PC-3 (cell line): ENCODE data around the gene EED. TPM values are rescaled to one million over a fixed set of nuclear protein-coding genes. Genes with fewer than 3 reads are reported as not detected.

Experiments
- ATAC-seq: fragments of 200-7000 bp; cut with Tn5 transposase; 2 replicates; pipeline ENCODE4 v1.9.1; 2020; ENCODE audit warnings: mild to moderate bottlenecking, moderate library complexity
- Bru-seq: library from RNA; stranded (reverse); fragments of 400-500 nt; gene quantifications from one replicate; lab custom pipeline; 2021; lab: Mats Ljungman, UMichigan
- BruChase-seq, 2 experiments: library from RNA; stranded (reverse); fragments of 400-500 nt; gene quantifications; one replicate each; lab custom pipeline; 2021; lab: Mats Ljungman, UMichigan
- BruUV-seq: library from RNA; stranded (reverse); fragments of 400-500 nt; replicated peaks from 2 replicates; lab custom pipeline; 2021; lab: Mats Ljungman, UMichigan
- CTCF ChIA-PET: fragments of 300-600 bp; sonication (Branson Sonifier 250); formaldehyde crosslinking; loops from one replicate; lab custom pipeline; 2022; ENCODE audit warnings: antibody characterized with exemption; lab: Charles Lee
- POLR2A ChIA-PET: fragments of 300-600 bp; sonication (Branson Sonifier 250); formaldehyde crosslinking; loops from one replicate; lab custom pipeline; 2022; ENCODE audit warnings: antibody characterized with exemption; ENCODE audit not compliant: unreplicated experiment; lab: Charles Lee
- DNase-seq: peaks from one replicate; pipeline ENCODE4 v3.0.0-alpha.2; 2015
- H2AFZ ChIP-seq: fragments of 300-600 bp; sonication (generic); 2 replicates; pipeline ENCODE4 v1.6.0; 2016; ENCODE audit warnings: antibody characterized with exemption, low read length
- H3F3A ChIP-seq: fragments of 300-600 bp; sonication (generic); one replicate; pipeline ENCODE4 v1.6.0; 2017; ENCODE audit warnings: antibody characterized with exemption, low read length, control low read depth, mild to moderate bottlenecking; ENCODE audit not compliant: unreplicated experiment
- H3K27ac ChIP-seq: fragments of 300-600 bp; sonication (generic); 2 replicates; pipeline ENCODE4 v1.5.1; 2016; ENCODE audit warnings: mild to moderate bottlenecking, low read length
- H3K27me3 ChIP-seq: fragments of 300-600 bp; sonication (generic); 2 replicates; pipeline ENCODE4 v1.6.1; 2016; ENCODE audit warnings: low read length, mixed read lengths
- H3K36me3 ChIP-seq: fragments of 300-600 bp; sonication (generic); 2 replicates; pipeline ENCODE4 v1.6.1; 2016; ENCODE audit warnings: low read depth, mixed run types, low read length, mixed read lengths
- H3K4me1 ChIP-seq: fragments of 300-600 bp; sonication (generic); 2 replicates; pipeline ENCODE4 v1.5.1; 2016; ENCODE audit warnings: low read length; ENCODE audit not compliant: insufficient read depth
- H3K4me2 ChIP-seq: fragments of 300-600 bp; sonication (generic); 2 replicates; pipeline ENCODE4 v1.6.0; 2016; ENCODE audit warnings: low read length
- H3K4me3 ChIP-seq: fragments of 300-600 bp; sonication (generic); 2 replicates; pipeline ENCODE4 v1.5.1; 2016; ENCODE audit warnings: mild to moderate bottlenecking, low read length, mixed read lengths
- H3K79me2 ChIP-seq: fragments of 300-600 bp; sonication (generic); 2 replicates; pipeline ENCODE4 v1.6.1; 2017; ENCODE audit warnings: low read length, mixed read lengths
- H3K9ac ChIP-seq: fragments of 300-600 bp; sonication (generic); 2 replicates; pipeline ENCODE4 v1.6.0; 2016; ENCODE audit warnings: mild to moderate bottlenecking, low read length
- H3K9me2 ChIP-seq: fragments of 300-600 bp; sonication (generic); replicated peaks from 2 replicates; pipeline ENCODE4 v1.6.1; 2016; ENCODE audit warnings: mixed run types, low read length, mixed read lengths
- H3K9me3 ChIP-seq: fragments of 300-600 bp; sonication (generic); 2 replicates; pipeline ENCODE4 v1.6.1; 2016; ENCODE audit warnings: low read length, mixed read lengths
- H4K20me1 ChIP-seq: fragments of 300-600 bp; sonication (generic); 2 replicates; pipeline ENCODE4 v1.6.1; 2016; ENCODE audit warnings: low read length, mixed read lengths
- EZH2 ChIP-seq: fragments of 300-600 bp; sonication (generic); IDR thresholded peaks from one replicate; pipeline ENCODE4 v1.6.1; 2017; ENCODE audit warnings: antibody characterized with exemption, mild to moderate bottlenecking, low read length; ENCODE audit not compliant: unreplicated experiment
- EZH2phosphoT487 ChIP-seq: fragments of 300-600 bp; sonication (generic); IDR thresholded peaks from 2 replicates; pipeline ENCODE4 v1.6.1; 2018; ENCODE audit warnings: mild to moderate bottlenecking, antibody characterized with exemption, low read length, borderline replicate concordance
- intact Hi-C: fragments of 100-400 bp; cut with micrococcal nuclease; formaldehyde crosslinking; loops from 2 replicates; pipeline ENCODE4 v1.9.0; 2023
- long read RNA-seq: library from polyadenylated mRNA; unstranded; transcript quantifications from one replicate; pipeline ENCODE4 v2.0.0, GENCODE V29; 2021; ENCODE audit not compliant: unreplicated experiment
- total RNA-seq: library from RNA; depleted of rRNA; stranded (reverse); fragments of >200 nt; gene quantifications from 2 replicates; pipeline ENCODE4 v1.2.3, GENCODE V29; 2014; rRNA removed
- TF ChIP-seq, protein P1 (sequence below): fragments of 300-600 bp; sonication (generic); conservative IDR thresholded peaks from 2 replicates; pipeline ENCODE4 v1.5.1; 2017; ENCODE audit warnings: antibody characterized with exemption, low read depth, mild to moderate bottlenecking, low read length

The EED gene, protein sequence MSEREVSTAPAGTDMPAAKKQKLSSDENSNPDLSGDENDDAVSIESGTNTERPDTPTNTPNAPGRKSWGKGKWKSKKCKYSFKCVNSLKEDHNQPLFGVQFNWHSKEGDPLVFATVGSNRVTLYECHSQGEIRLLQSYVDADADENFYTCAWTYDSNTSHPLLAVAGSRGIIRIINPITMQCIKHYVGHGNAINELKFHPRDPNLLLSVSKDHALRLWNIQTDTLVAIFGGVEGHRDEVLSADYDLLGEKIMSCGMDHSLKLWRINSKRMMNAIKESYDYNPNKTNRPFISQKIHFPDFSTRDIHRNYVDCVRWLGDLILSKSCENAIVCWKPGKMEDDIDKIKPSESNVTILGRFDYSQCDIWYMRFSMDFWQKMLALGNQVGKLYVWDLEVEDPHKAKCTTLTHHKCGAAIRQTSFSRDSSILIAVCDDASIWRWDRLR
- total RNA-seq (17.6 and 19.4 TPM in 2 replicates), Bru-seq, nascent RNA (percentile 82 among the genes with signal in this experiment), BruChase-seq, experiment 1, labeled RNA remaining after a 6-hour chase (percentile 75 among the genes with signal in this experiment), BruChase-seq, experiment 2, labeled RNA remaining after a 2-hour chase (percentile 83 among the genes with signal in this experiment)
- long read RNA-seq, transcript EED-201 (12 exons, 2,223 nt) = major isoform, 21 of 50 reads
- long read RNA-seq, partial matches to known transcripts = 0 of 50 reads
- long read RNA-seq, other reads (novel, unspliced or antisense) = 28 of 50 reads

DNA sequence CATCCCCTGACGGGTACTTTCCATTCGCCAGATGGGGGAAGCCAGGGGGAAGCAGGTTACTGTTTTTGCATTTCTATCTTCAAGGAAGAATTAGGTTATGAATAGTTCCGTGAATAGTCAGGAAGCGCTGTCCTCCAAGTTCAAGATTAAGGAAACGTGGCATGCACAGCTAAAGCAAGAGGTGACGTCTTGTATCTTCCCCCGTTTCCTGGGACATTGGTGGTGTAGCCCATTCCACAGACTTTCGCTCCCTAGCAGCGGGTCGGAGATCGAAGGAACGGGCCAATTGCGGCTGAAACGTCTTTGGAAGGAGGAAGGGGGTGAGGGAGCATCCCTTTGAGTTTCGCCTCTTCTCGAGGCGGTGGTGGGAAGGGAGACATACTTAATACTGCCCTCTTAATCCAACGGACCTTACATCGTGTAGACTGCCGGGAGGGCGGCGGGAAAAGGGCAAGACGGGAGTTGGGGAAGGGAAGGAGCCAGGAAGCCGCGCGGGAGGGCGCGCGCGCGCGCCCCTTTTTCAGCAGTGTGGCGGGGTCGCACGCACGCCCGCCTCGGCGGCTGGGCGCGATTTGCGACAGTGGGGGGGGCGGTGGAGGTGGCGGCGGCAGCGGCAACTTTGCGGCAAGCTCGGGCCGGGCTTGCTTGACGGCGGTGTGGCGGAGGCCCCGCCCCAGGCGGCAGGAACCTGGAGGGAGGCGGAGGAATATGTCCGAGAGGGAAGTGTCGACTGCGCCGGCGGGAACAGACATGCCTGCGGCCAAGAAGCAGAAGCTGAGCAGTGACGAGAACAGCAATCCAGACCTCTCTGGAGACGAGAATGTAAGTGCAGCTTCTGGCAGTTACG, at the start of gene EED:
Gene EED, plus strand, starts transcription at position 232 of the 847 bp plus-strand sequence. Its CDS starts 477 bp downstream, at position 709.
- Histone ChIP-seq H3K27me3 (no peaks in the 10 kb centered on the region), H3K9me3 (no peaks in the 10 kb centered on the region), H3K4me2 (peak within 1 kb of the TSS; percentile 89), H2AFZ (peak within 1 kb of the TSS; percentile 85), H3K9ac (peak within 1 kb of the TSS; percentile 98), H3K27ac (peak within 1 kb of the TSS; percentile 95), H3K4me3 (peak within 1 kb of the TSS; percentile 85), H3F3A (no peaks in the 10 kb centered on the region), H3K9me2 (no peaks in the 10 kb centered on the region), H3K36me3 (no peaks in the 10 kb centered on the region), H3K79me2 (peaks cover 47% of the 10 kb centered on the region), H3K4me1 (peaks cover 25% of the 10 kb centered on the region), H4K20me1 (peaks cover 28% of the 10 kb centered on the region)
- CTCF ChIA-PET = no interaction called here
- TF ChIP-seq, protein P1, sequence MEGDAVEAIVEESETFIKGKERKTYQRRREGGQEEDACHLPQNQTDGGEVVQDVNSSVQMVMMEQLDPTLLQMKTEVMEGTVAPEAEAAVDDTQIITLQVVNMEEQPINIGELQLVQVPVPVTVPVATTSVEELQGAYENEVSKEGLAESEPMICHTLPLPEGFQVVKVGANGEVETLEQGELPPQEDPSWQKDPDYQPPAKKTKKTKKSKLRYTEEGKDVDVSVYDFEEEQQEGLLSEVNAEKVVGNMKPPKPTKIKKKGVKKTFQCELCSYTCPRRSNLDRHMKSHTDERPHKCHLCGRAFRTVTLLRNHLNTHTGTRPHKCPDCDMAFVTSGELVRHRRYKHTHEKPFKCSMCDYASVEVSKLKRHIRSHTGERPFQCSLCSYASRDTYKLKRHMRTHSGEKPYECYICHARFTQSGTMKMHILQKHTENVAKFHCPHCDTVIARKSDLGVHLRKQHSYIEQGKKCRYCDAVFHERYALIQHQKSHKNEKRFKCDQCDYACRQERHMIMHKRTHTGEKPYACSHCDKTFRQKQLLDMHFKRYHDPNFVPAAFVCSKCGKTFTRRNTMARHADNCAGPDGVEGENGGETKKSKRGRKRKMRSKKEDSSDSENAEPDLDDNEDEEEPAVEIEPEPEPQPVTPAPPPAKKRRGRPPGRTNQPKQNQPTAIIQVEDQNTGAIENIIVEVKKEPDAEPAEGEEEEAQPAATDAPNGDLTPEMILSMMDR = no peak
- TF ChIP-seq EZH2 (no peak), EZH2phosphoT487 (no peak)
- ATAC-seq = peak; percentile 79
- POLR2A ChIA-PET = interaction anchor here (0.7 kb wide), 2 partner anchors 175 to 597 kb away, joined by 4 to 7 read pairs; partner anchors contain the start of gene TMEM126A
- BruUV-seq = no TSS peak
- DNase-seq = peak; percentile 88
- intact Hi-C loops = loop anchor here (1.0 to 10.0 kb wide), 3 partner anchors 47 to 580 kb away; partner anchors contain the start of genes CREBZF and PICALM

DNA sequence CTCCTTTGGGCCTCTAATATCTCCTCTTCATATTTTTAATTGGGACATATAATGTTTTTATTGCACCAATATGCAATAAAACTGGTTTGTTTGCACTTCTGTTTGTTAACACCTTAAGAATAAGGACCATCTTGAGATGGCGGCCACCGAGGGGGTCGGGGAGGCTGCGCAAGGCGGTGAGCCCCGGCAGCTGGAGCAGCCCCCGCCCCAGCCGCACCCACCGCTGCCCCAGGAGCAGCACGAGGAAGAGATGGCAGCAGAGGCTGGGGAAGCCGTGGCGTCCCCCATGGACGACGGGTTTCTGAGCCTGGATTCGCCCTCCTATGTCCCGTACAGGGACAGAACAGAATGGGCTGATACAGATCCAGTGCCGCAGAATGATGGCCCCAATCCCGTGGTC, 49.6 kb upstream of the EED start:
- no peaks in the 10 kb centered on the region for H4K20me1 ChIP-seq
- ChIA-PET CTCF (no interaction called here), POLR2A (no interaction called here)
- no TSS peak for BruUV-seq
- no peaks in the 10 kb centered on the region for H3K36me3 ChIP-seq
- no peak overlapping the region for H3K9ac ChIP-seq
- H3K4me1 ChIP-seq = peaks cover 7% of the 10 kb centered on the region; the same call in 1 of the 2 replicates
- no peak for TF ChIP-seq EZH2phosphoT487
- TF ChIP-seq, protein P1 = no peak
- no peak for TF ChIP-seq EZH2
- no peaks in the 10 kb centered on the region for H3K27me3 ChIP-seq
- no peaks in the 10 kb centered on the region for H3K9me2 ChIP-seq
- H3K79me2 ChIP-seq = no peaks in the 10 kb centered on the region
- ATAC-seq = no peak
- intact Hi-C loops = loop anchor here (10.0 kb wide), 2 partner anchors 250 to 340 kb away; partner anchors contain the start of gene CCDC83
- no peak overlapping the region for H3K4me3 ChIP-seq
- H3K4me2 ChIP-seq = no peak overlapping the region
- no peak overlapping the region for H3K27ac ChIP-seq
- no peak overlapping the region for H2AFZ ChIP-seq
- no peaks in the 10 kb centered on the region for H3F3A ChIP-seq
- no peak for DNase-seq
- no peaks in the 10 kb centered on the region for H3K9me3 ChIP-seq
